NCI-H1417 treated with DMSO at 0.1 percent for 48 hours (cell line): ENCODE measurements around the gene PPP1R14B.
"Not testable (repeated sequence)": the region's sequence is repeated elsewhere in the genome, so short reads cannot be mapped to it uniquely, and the experiment has no call there.

Experiments
- DNase-seq: peaks from one replicate; lab custom pipeline; 2025; lab: John Stamatoyannopoulos, UW

Gene PPP1R14B

GRCh38 chr11:64260147-64260708 is 13.5 kb upstream of the PPP1R14B start:
- DNase-seq: no peak

- no peak for DNase-seq
Measured at GRCh38 chr11:64259533-64260067, 12.9 kb upstream of the PPP1R14B start.

GRCh38 chr11:64258946-64259532 is 12.3 kb upstream of the PPP1R14B start:
- DNase-seq: no peak

- DNase-seq: no peak
Measured at GRCh38 chr11:64258356-64258755, 11.6 kb upstream of the PPP1R14B start.

GRCh38 chr11:64256300-64256699 is 9.6 kb upstream of the PPP1R14B start:
- no peak for DNase-seq

GRCh38 chr11:64255135-64256128 is 8.7 kb upstream of the PPP1R14B start:
- no peak for DNase-seq

GRCh38 chr11:64254326-64254725 is 7.6 kb upstream of the PPP1R14B start:
- no peak for DNase-seq

GRCh38 chr11:64253481-64253880 is 6.7 kb upstream of the PPP1R14B start:
- no peak for DNase-seq

GRCh38 chr11:64253043-64253442 is 6.3 kb upstream of the PPP1R14B start:
- DNase-seq: no peak

- no peak for DNase-seq
Measured at GRCh38 chr11:64252003-64252872, 5.5 kb upstream of the PPP1R14B start.

- no peak for DNase-seq
Measured at GRCh38 chr11:64251753-64252002, 4.9 kb upstream of the PPP1R14B start.

- no peak for DNase-seq
Measured at GRCh38 chr11:64251016-64251752, 4.4 kb upstream of the PPP1R14B start, which contains the start of gene PLCB3. TSS of gene PLCB3 (plus strand) at chr11:64251530. CDS start at chr11:64251650, 120 bp downstream.

- DNase-seq: no peak
Measured at GRCh38 chr11:64250415-64251015, 3.8 kb upstream of the PPP1R14B start.

GRCh38 chr11:64249563-64250414 is 3.0 kb upstream of the PPP1R14B start:
- no peak for DNase-seq

GRCh38 chr11:64249038-64249437 is 2.3 kb upstream of the PPP1R14B start:
- DNase-seq: no peak

- DNase-seq: no peak
Measured at GRCh38 chr11:64248578-64248977, 1.8 kb upstream of the PPP1R14B start.

- no peak for DNase-seq
Measured at GRCh38 chr11:64247729-64248531, 1.2 kb upstream of the PPP1R14B start.

GRCh38 chr11:64246621-64246870 is 197 bp downstream of the PPP1R14B start:
- DNase-seq: not testable (repeated sequence)
